Cardiac fibroblast (primary cell): ENCODE measurements around the gene NT5DC3.

Experiments
- DNase-seq, 2 donors: peaks; one replicate each; pipeline versions ENCODE4 v3.0.0 to v3.0.0-alpha.2; 2010; ENCODE audit warnings: low read depth in 2 of 2
- H3K4me3 ChIP-seq, 2 donors: replicated peaks in 1 of 2; 1 replicate in 1 of 2; 2 replicates in 1 of 2; pipeline ENCODE4 v1.5.1; 2011; ENCODE audit warnings: low read depth in 2 of 2, low read length in 2 of 2, mild to moderate bottlenecking in 2 of 2, moderate library complexity in 1 of 2
- TF ChIP-seq, protein P1 (sequence below): IDR thresholded peaks from one replicate; pipeline ENCODE4 v1.5.1; 2011; ENCODE audit warnings: low read depth, mild to moderate bottlenecking, low read length, inconsistent platforms

NT5DC3 gene

DNA sequence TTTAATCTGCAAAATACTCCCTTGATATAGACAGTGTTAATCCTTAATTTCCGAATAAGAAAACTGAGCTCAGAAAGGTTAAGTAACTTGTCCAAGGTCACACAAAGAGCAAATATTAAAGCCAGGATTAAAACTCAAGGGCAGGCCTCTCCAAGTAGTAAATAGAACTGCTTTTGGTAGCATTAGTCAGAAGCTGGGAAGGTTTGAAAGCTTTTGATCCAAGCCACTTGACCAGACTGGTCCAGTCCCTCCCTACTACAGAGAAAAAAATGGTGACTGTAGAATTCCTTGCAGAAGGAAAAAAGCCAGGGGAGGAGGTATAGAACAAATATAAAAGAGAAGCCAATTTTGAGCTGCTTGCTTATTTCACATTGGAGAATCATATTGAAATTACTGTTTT lies 111.5 kb downstream of the NT5DC3 start:
- DNase-seq, result no peak
- TF ChIP-seq, protein P1, sequence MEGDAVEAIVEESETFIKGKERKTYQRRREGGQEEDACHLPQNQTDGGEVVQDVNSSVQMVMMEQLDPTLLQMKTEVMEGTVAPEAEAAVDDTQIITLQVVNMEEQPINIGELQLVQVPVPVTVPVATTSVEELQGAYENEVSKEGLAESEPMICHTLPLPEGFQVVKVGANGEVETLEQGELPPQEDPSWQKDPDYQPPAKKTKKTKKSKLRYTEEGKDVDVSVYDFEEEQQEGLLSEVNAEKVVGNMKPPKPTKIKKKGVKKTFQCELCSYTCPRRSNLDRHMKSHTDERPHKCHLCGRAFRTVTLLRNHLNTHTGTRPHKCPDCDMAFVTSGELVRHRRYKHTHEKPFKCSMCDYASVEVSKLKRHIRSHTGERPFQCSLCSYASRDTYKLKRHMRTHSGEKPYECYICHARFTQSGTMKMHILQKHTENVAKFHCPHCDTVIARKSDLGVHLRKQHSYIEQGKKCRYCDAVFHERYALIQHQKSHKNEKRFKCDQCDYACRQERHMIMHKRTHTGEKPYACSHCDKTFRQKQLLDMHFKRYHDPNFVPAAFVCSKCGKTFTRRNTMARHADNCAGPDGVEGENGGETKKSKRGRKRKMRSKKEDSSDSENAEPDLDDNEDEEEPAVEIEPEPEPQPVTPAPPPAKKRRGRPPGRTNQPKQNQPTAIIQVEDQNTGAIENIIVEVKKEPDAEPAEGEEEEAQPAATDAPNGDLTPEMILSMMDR, result no peak
- H3K4me3 ChIP-seq, result no peak overlapping the region

DNA sequence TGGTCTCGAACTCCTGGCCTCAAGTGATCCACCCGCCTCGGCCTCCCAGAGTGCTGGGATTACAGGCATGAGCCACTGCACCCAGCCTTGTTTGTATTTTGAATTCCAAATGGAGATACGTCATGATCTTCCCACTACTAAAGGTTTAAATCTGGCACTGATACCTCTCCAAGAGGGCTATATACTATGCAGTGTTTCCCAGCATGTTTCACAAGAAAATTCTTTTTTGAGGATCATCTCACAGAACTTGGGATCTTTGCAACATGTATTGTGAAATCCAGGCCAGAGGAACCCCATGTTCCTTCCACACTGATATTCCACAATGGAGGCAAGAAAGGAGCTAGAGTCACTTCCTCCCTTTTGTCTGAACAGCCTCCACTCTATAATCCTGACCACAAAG lies 112.7 kb downstream of the NT5DC3 start:
- peak; percentile 41 to 43 for DNase-seq
- TF ChIP-seq, protein P1, result no peak
- no peak overlapping the region for H3K4me3 ChIP-seq

DNA sequence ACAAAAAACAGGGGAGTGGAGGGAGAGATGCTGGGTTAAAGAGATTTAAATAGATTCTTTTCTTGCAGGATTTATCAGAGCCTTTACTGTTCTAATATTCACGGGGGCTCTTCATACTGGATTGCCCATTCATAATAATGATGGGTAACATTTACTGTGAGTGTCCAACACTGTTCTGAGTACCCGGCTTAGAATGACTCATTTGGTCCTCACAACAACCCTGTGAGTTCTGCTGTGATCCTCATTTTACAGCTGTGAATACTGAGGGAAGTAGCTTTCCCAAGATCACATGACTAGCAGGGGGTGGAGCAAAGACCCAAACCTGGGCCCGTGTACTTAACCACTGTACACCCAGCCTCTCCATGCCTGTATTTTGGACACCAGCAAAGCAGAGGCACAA lies 113.4 kb downstream of the NT5DC3 start:
- DNase-seq, result no peak
- TF ChIP-seq, protein P1, result no peak
- no peak overlapping the region for H3K4me3 ChIP-seq

DNA sequence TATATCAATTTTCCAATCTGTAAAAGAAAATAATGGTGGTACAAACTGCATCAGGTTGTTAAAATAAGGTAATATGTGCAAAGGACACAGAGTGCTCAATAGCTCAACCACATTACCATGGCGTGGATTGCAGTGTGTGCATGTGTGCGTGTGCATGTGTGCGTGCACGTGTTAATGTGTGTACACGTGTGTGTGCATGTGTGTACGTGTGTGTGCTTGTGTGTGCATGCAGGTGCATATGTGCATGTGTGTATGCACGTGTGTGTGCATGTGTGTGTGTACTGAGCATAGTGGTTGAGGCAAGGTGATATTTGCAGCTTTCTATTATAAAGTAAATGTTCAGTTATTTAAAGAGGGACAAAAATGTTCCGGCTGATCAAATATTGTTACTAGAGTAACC lies 115.6 kb downstream of the NT5DC3 start:
- H3K4me3 ChIP-seq, result no peak overlapping the region
- no peak for DNase-seq
- TF ChIP-seq, protein P1, result no peak
